ENCODE measurements around the gene SUPT3H.

Gene SUPT3H

DNA sequence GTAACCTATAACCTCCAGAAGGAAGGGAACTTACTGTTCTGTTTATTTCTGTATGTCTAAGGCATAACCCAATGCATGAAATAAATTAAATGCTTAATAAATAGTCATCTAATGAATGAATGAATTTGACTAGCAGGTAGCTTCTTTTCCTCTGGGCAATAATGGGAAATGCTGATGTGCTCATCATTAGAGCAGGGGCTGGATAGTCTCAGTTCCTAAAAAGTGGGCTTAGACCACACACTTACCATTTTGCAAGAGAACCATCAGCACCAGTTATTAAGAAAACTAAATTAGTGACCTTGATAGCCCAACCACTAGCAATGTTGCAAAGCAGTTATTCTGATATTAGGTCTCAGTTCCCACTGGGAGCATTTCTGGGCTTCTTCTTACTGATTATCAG, 540.5 kb downstream of the SUPT3H start:
- no peak overlapping the region for H3K4me3 ChIP-seq (ENCODE audit: low read depth, low read length)
- no peak for DNase-seq (ENCODE audit: low read depth)
- TF ChIP-seq POLR2A (IDR thresholded peaks at IDR 0.05; ENCODE audit: extremely low read depth, insufficient read length), result no peak
- TF ChIP-seq, protein P1, sequence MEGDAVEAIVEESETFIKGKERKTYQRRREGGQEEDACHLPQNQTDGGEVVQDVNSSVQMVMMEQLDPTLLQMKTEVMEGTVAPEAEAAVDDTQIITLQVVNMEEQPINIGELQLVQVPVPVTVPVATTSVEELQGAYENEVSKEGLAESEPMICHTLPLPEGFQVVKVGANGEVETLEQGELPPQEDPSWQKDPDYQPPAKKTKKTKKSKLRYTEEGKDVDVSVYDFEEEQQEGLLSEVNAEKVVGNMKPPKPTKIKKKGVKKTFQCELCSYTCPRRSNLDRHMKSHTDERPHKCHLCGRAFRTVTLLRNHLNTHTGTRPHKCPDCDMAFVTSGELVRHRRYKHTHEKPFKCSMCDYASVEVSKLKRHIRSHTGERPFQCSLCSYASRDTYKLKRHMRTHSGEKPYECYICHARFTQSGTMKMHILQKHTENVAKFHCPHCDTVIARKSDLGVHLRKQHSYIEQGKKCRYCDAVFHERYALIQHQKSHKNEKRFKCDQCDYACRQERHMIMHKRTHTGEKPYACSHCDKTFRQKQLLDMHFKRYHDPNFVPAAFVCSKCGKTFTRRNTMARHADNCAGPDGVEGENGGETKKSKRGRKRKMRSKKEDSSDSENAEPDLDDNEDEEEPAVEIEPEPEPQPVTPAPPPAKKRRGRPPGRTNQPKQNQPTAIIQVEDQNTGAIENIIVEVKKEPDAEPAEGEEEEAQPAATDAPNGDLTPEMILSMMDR (IDR thresholded peaks at IDR 0.05; ENCODE audit: low read depth, low read length), result no peak
- TF ChIP-seq, protein P2, sequence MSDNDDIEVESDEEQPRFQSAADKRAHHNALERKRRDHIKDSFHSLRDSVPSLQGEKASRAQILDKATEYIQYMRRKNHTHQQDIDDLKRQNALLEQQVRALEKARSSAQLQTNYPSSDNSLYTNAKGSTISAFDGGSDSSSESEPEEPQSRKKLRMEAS (IDR thresholded peaks at IDR 0.05; ENCODE audit: low read depth, low read length), result no peak

DNA sequence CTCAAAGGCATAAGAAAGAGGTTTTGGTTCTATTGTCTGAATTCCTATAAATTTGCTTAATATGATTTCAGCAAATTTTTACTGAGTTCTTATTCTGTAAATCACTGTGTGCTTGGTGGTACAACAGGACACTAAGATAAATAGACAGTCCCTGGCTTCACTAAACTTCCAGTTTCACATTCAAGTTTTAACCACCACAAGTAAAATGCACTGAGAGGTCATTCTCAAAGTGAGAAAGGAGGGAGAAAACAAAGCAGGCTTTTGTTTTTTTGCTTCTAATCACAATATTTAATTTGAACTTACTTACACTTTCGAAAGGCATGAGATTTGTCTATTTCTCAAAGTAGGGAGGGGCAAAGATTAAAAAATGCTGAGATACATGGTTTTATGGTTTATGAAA, 544.5 kb downstream of the SUPT3H start:
- no peak for DNase-seq (ENCODE audit: low read depth)
- no peak for TF ChIP-seq MYC (IDR thresholded peaks at IDR 0.05; ENCODE audit: low read depth, low read length)
- TF ChIP-seq POLR2A (IDR thresholded peaks at IDR 0.05; ENCODE audit: extremely low read depth, insufficient read length), result no peak
- TF ChIP-seq, protein P1 (IDR thresholded peaks at IDR 0.05; ENCODE audit: low read depth, low read length), result no peak
- TF ChIP-seq, protein P2 (IDR thresholded peaks at IDR 0.05; ENCODE audit: low read depth, low read length), result no peak
- no peak overlapping the region for H3K4me3 ChIP-seq (ENCODE audit: low read depth, low read length)

DNA sequence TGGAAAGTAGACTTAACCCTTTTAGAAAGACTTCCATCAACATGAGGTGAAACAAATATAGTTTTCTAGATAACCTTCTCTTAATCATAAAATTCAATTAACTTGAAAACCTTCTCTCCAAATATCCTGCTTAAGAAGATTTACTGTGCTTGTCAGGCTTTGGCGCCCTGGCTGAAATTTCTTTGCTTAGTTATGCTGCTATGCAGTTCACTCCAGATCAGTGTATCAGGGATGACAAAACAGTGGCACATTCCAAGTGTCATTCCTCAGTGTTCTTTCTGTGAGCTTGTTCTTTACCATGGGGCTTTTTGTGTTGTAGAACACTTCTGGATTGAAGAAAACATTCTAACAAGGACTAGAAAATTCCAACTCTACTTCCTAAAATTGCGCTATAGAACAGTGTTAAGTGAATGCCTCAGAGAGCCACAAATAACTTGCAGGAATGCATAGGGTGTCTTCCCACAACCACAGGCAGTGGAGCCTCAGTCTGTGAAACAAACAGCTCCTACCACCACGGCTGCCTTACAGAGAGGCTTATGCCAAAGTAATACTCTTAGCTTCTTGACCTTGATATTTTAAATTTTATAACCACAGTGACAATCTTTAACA, 546.6 kb downstream of the SUPT3H start:
- no peak overlapping the region for H3K4me3 ChIP-seq (ENCODE audit: low read depth, low read length)
- no peak for DNase-seq (ENCODE audit: low read depth)
- TF ChIP-seq MYC (IDR thresholded peaks at IDR 0.05; ENCODE audit: low read depth, low read length) (no peak), POLR2A (IDR thresholded peaks at IDR 0.05; ENCODE audit: extremely low read depth, insufficient read length) (no peak)
- TF ChIP-seq, protein P2 (IDR thresholded peaks at IDR 0.05; ENCODE audit: low read depth, low read length), result no peak
- TF ChIP-seq, protein P1 (IDR thresholded peaks at IDR 0.05; ENCODE audit: low read depth, low read length), result no peak

DNA sequence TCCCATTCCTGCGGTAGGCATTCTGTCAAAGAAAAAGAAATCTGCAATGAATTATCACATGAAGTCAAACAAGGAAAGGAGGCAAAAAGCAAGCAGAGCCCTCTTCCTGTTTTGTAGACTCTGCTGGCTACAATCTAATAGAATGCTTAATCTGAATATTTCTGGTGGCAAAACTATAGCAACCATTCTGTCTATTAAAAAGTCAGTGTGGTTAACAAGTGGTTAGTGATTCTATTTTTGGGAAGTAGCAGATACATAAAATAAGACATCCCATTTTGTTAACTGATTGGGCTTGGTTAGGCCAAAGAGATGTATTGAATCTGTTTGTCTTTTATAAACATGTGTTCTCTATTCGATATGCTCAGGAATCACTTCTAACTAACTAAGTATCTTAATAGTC, 547.9 kb downstream of the SUPT3H start:
- DNase-seq (ENCODE audit: low read depth), result peak; percentile 8
- TF ChIP-seq MYC (IDR thresholded peaks at IDR 0.05; ENCODE audit: low read depth, low read length) (no peak), POLR2A (IDR thresholded peaks at IDR 0.05; ENCODE audit: extremely low read depth, insufficient read length) (no peak)
- TF ChIP-seq, protein P1 (IDR thresholded peaks at IDR 0.05; ENCODE audit: low read depth, low read length), result no peak
- TF ChIP-seq, protein P2 (IDR thresholded peaks at IDR 0.05; ENCODE audit: low read depth, low read length), result no peak
- no peak overlapping the region for H3K4me3 ChIP-seq (ENCODE audit: low read depth, low read length)

DNA sequence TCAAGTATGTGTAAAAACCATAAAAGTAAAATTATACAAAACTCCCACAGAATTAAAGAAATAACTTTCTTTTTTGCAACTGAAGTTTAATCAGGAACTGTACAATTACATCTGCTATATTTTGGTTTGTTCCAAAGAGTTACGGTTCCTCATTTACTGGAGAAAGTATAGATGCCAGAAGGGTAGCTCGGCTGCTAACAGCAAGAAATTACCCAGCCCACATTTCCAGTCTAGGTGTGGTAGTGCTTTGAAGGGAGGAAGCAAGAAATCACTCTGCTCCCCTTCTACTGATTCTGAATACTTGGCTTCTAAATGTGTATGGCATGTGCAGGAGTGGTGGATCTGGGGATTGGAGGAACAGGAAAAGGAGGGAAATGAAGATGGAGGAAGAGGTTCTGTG, 549.0 kb downstream of the SUPT3H start:
- no peak overlapping the region for H3K4me3 ChIP-seq (ENCODE audit: low read depth, low read length)
- TF ChIP-seq POLR2A (IDR thresholded peaks at IDR 0.05; ENCODE audit: extremely low read depth, insufficient read length) (no peak), MYC (IDR thresholded peaks at IDR 0.05; ENCODE audit: low read depth, low read length) (no peak)
- TF ChIP-seq, protein P2 (IDR thresholded peaks at IDR 0.05; ENCODE audit: low read depth, low read length), result no peak
- TF ChIP-seq, protein P1 (IDR thresholded peaks at IDR 0.05; ENCODE audit: low read depth, low read length), result no peak
- DNase-seq (ENCODE audit: low read depth), result no peak
